HG02588 (cell line): ENCODE measurements around the gene KLK1.
"Not testable (repeated sequence)": the region's sequence is repeated elsewhere in the genome, so short reads cannot be mapped to it uniquely, and the experiment has no call there.

ENCODE experiments used
- ATAC-seq: cut with Tn5 transposase; IDR thresholded peaks from one replicate; pipeline ENCODE4 v1.9.1; 2021; ENCODE audit warnings: mild to moderate bottlenecking, moderate library complexity; ENCODE audit not compliant: unreplicated experiment

The KLK1 gene

DNA sequence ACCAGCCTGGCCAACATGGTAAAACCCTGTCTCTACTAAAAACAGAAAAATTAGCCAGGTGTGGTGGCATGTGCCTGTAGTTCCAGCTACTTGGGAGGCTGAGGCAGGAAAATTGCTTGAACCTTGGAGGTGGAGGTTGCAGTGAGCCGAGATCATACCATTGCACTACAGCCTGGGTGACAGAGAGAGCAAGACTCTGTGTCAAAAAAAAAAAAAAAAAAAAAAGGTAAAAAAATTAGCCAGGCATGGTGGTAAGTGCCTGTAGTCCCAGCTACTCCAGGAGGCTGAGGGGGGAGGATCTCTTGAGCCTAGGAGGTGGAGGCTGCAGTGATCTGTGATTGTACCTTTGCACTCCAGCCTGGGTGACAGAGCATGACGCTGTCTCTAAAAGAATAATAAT is 53.4 kb downstream of the KLK1 start, which contains the start of gene GPR32:
Gene GPR32 (plus strand): TSS at position 301 of the 400 bp plus-strand sequence. CDS start 137 bp downstream, outside the sequence.
- not testable (repeated sequence) for ATAC-seq
